ENCODE measurements around the gene BATF2.
"Not testable (repeated sequence)": the region's sequence is repeated elsewhere in the genome, so short reads cannot be mapped to it uniquely, and the experiment has no call there.

The BATF2 gene

GRCh38 chr11:65013888-65014725, 17.3 kb upstream of the BATF2 start, which contains the start of gene ARL2:
ARL2 (plus strand) TSS chr11:65014160; CDS start chr11:65014208, 48 bp downstream.
- peak; percentile 61 to 78 for DNase-seq (ENCODE audit: low read depth in 1 of 2, low spot score in 1 of 2)

GRCh38 chr11:65013130-65013887, 16.5 kb upstream of the BATF2 start:
- peak; percentile 75 to 82 for DNase-seq (ENCODE audit: low read depth in 1 of 2, low spot score in 1 of 2)

DNA sequence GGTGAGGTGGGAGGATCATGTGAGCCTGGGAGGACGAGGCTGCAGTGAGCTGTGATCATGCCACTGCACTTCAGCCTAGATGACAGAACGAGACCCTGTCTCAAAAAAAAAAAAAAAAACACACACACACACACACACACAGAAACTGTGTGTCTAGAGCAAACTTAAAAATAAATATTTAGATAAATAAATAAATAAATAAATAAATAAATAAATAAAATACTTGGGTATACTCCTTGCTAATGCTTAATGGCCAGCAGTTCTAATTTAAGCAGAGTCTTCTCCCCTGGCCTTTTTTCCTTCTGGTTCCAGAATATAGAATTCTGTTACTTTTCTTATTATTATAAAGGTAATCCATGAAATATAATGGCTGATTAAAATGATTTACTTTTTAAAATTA, 12.1 kb upstream of the BATF2 start:
- DNase-seq (ENCODE audit: low read depth in 1 of 2, low spot score in 1 of 2): no peak

DNA sequence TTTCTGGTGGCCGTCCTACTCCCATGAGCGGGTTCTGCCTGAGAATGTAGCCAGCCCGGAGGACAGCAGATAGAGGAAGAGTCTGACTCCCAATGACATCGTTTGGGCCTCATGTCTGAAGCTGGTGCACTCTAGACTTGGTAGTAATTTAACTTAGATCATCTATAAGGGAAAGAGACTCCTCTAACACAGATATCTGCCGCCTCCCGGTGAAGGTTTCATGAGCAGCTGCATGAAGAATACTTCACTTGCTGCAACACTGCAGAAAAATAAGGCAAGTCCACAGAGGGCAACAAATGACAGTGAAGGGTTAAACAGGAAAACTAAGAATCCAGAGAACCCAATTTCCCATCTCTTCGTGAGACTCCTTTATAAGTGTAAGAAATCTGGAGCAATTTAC, 11.2 kb upstream of the BATF2 start:
- no peak for DNase-seq (ENCODE audit: low read depth in 1 of 2, low spot score in 1 of 2)

DNA sequence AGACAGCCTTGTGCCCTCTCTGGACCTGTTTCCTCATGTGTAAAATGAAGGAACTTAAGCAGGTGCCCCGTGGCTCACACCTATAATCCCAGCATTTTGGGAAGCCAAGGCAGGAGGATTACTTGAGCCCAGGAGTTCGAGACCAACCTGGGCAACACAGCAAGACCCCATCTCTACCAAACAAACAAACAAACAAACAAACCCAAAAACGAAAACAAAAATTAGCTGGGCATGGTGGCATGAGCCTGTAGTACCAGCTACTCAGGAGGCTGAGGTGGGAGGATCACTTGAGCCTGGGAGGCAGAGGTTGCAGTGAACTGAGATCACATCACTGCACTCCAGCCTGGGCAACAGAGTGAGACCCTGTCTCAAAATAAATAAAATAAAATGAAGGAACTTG, 7.2 kb upstream of the BATF2 start:
- DNase-seq (ENCODE audit: low read depth in 1 of 2, low spot score in 1 of 2): not testable (repeated sequence)

- DNase-seq (ENCODE audit: low read depth in 1 of 2, low spot score in 1 of 2): no peak
Measured at GRCh38 chr11:65003282-65003681, 6.5 kb upstream of the BATF2 start.

GRCh38 chr11:65002706-65003105, 5.9 kb upstream of the BATF2 start:
- DNase-seq (ENCODE audit: low read depth in 1 of 2, low spot score in 1 of 2): no peak

DNA sequence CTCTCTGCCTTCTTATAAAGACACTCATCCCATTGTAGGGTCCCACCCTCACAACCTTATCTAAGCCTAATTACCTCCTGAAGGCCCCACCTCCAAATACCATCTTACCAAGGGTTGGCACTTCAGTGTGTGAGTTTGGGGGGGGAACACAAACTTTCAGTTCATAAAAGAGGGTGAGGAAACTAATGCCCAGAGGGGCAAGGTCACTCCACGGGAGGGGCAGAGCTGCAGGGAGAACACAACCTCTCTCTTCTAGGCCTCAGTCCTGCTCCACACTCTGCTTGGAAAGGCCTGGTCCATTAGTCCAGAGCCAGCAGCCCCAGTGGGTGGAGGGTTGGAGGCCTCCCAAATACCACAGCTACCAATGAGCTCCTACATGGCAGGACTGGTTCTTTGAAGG, 2.7 kb upstream of the BATF2 start:
- DNase-seq (ENCODE audit: low read depth in 1 of 2, low spot score in 1 of 2): no peak

- no peak for DNase-seq (ENCODE audit: low read depth in 1 of 2, low spot score in 1 of 2)
Measured at GRCh38 chr11:64998690-64999431, 2.1 kb upstream of the BATF2 start.

- no peak for DNase-seq (ENCODE audit: low read depth in 1 of 2, low spot score in 1 of 2)
Measured at GRCh38 chr11:64998141-64998540, 1.4 kb upstream of the BATF2 start.

GRCh38 chr11:64996327-64996709, 453 bp downstream of the BATF2 start:
- no peak for DNase-seq (ENCODE audit: low read depth in 1 of 2, low spot score in 1 of 2)

DNA sequence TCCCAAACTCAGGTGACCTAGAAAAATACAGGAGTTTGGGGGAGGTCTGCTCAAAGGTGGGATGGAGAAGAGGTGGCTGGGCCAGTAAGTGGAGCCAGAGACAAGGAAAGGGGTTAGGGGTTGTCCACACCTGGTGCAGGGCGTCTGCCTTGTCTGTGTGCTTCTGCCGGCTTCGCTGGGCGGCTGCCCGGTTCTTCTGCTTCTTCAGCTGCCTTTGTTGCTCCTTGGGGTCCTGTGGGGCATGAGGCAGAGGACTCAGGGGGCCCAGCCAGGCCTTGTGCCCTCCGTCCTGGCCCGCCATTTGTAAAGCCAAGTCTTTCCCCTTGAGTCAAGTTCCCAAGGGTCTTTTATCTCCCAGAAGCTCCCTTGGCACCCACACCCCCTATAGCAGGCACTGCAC, 2.5 kb downstream of the BATF2 start:
- DNase-seq (ENCODE audit: low read depth in 1 of 2, low spot score in 1 of 2): no peak

DNA sequence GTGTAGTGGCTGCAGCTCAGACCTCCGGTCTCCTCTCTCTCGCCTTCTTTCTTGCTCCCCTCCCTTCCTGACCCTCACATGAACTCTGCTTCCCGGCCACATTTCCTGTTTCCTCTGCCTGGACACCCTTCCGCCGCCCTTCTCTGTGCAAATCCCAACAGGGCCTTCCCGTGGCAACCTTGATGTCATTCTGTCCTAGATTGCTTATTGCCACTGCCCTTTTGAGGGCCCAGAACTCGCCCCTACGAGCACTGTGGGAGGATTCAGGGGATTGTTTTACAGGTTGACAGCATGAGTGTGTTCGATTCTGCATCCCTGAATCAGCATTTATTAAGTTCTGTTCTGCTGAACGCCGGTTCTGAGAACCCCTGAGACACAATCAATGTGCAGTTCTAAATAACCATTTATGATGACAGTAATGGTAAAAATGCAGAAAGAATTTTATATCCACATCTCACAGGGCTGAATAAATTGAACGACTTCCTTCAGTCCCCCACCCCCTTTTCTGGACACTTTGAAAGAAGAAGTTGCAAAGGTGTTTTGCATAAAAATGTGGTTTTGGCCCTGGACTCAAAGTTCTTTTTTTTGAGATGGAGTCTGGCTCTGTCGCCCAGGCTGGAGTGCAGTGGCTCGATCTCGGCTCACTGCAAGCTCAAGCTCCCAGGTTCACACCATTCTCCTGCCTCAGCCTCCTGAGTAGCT, 6.4 kb downstream of the BATF2 start:
- DNase-seq (ENCODE audit: low read depth in 1 of 2, low spot score in 1 of 2): no peak

DNA sequence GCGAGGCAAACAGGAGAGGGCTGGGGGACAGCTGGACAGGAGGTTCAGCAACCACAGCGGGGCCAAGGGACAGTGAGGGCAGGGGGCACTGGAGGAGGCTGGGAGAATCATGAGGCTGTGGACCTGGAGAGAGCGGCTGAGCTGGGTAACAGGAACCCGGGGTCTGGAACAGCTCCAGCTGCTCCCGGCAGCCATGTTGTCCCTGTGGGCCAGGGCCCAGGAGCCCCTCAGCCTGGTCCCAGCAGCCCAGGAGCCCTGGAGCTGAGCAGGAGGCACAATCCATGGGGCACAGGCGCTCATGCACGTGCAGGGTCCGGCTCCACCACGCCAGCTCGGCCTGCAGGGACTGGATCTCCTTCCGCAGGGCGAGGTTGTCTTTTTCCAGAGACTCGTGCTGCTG, 7.4 kb downstream of the BATF2 start:
- DNase-seq (ENCODE audit: low read depth in 1 of 2, low spot score in 1 of 2): no peak

GRCh38 chr11:64987998-64988854, 8.5 kb downstream of the BATF2 start:
- no peak for DNase-seq (ENCODE audit: low read depth in 1 of 2, low spot score in 1 of 2)

- DNase-seq (ENCODE audit: low read depth in 1 of 2, low spot score in 1 of 2): not testable (repeated sequence)
Measured at GRCh38 chr11:64983339-64983738, 13.4 kb downstream of the BATF2 start.

- no peak for DNase-seq (ENCODE audit: low read depth in 1 of 2, low spot score in 1 of 2)
Measured at GRCh38 chr11:64976651-64977050, 20.1 kb downstream of the BATF2 start.

DNA sequence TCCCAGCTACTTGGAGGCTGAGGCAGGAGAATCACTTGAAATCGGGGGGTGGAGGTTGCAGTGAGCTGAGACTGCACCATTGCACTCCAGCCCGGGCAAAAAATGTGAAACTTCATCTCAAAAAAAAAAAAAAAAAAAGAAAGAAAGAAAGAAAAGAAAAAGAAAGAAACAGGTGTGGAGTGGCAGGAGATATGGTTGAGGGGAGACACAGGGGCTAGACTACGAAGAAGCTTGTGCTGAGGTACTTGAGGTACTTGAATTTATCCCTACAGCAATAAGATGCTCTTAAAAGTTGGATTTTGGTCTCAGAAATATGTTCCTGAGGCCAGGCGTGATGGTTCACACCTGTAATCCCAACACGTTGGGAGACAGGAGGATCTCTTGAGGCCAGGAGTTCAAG, 22.6 kb downstream of the BATF2 start:
- DNase-seq (ENCODE audit: low read depth in 1 of 2, low spot score in 1 of 2): no peak

DNA sequence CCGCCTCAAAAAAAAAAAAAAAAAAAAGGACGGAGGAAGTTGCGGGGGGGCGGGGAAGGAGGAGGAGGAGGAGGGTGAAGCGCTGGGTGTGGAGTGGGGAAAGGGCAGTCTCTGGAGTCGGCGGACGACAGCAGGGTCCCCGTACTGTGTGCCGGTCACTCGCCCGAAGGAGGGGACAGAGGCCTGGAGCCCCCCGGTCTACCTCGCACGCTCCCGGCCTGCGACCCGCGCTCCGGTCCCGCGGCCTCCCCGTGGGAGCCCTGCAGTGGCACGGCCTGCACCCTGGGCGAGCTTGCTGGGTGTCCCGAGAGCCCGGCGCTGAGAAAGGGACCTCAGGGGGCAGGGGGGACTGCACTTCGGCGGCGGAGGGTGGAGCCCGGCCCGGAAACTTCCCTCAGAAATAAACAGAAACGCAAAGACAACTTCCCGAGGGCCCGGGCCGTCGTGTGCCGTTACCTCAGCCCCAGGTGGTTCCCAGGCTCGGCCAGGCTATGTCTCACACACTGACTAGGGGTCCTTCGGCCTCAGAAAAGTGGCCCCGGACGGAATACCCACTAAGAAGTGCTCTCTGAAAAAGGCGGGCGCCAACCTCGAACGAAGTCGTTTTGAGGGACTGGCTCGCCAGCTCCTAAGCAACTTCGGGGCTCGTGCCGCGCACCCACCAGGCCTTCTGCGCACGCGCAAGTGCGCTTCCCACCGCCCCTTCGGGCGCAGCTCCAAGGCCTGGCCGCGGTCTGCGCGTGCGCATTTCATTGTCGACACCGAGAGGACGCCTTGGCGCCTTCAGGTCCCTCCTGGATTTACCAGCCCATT, 25.1 kb downstream of the BATF2 start, which contains the start of gene MAJIN:
Gene MAJIN (minus strand): TSS at position 688 of the 813 bp plus-strand sequence. CDS start 12,703 bp downstream, outside the sequence.
- DNase-seq (ENCODE audit: low read depth in 1 of 2, low spot score in 1 of 2): peak; percentile 78 to 84
